ENCODE data around the gene GNAT1.
"Not testable (repeated sequence)": the region's sequence is repeated elsewhere in the genome, so short reads cannot be mapped to it uniquely, and the experiment has no call there.

The GNAT1 gene

GRCh38 chr3:50224639-50225038 lies 33.2 kb downstream of the GNAT1 start:
- DNase-seq, result no peak

GRCh38 chr3:50226888-50227389 lies 35.5 kb downstream of the GNAT1 start:
- peak; percentile 41 for DNase-seq

GRCh38 chr3:50227390-50228183 lies 36.2 kb downstream of the GNAT1 start:
- DNase-seq, result peak; percentile 82

DNA sequence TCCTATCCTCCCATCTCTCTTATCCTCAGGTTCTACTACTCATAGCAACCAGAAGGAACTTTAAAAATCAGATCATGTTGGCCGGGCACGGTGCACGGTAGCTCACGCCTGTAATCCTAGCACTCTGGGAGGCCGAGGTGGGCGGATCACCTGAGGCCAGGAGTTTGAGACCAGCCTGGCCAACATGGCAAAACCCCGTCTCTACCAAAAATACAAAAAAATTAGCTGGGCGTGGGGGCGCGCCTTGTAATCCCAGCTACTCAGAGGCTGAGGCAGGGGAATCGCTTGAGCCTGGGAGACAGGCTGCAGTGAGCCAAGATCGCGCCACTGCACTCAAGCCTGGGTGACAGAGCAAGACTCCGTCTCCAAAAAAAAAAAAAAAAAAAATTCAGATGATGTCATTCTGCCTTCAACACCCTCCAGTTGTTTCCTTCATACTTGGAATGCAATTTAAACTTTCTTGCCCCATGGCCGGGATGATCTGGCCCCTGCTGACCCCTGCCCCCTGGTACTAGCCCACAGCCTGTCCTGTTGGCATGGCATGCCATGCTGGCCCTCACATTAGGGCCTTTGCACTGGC lies 36.9 kb downstream of the GNAT1 start:
- DNase-seq, result not testable (repeated sequence)

DNA sequence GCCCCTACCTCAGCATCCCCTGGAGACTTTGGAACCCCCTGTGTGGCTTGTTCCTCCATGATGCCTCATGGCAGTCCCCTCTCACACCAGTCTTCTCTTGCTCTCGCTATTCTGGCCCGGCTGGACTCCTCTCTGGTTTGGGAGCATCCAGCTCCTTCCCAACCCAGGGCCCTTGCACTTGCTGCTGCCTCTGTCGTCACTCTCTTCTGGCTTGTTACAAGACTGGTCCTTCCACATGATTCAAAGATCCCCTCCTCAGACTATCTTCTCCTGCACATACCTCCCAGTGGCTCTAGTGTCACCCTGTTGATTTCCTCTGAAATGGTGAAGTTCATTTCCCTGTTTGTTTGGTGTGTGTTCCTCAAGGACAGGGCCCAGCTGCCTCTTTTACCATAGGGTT lies 38.1 kb downstream of the GNAT1 start:
- DNase-seq, result no peak

DNA sequence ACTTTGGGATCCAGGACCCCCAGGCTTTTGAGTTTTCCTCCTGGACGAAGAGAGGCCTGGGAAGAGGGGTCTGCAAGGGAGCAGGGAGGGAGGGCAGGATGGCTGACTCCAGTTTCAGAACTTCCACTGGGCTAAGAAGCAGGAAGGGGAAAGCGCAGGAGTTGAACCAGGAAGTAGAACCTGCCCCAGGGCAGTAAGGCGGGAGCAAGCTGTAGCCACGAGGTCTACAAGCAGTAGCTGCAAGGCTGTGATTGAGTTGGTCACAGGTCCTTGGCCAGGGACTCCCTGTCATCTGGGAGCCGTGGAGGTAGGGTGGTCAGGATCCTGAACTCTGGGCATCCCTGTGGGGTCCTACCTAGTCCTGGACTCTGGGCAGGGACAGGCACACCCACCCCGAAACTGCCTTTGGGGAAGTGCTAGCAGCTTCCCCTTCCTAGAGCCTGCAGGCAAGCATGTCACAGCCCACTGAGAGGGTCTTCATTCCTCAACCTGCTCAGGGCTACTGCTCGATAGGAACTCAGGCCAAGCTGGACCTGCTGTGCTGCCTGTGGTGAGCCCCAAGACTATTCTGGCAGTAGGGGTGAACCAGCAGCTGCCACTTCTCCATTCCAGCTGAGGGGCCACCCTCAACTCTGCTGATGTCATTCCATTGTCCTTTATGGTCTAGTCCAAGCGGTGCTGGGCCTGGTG lies 38.8 kb downstream of the GNAT1 start:
- DNase-seq, result no peak

GRCh38 chr3:50230794-50231125 lies 39.4 kb downstream of the GNAT1 start:
- no peak for DNase-seq

DNA sequence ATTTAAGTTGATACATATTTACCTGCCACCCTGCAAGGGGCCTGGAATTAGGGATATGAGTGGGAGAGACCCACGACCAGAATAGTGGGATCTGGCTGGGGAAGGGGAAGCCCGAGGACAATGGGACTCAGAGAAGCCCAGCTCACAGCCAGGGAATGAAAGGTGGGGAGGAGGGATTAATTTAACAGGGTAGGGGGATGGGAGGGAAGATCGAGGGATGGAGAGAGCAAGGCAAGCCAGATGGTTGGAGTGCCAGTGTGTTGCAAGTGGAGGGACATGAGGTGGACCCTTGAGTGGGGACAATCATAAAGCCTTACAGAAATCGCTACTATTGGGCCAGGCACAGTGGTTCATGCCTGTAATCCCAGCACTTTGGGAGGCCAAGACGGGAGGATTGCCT lies 40.2 kb downstream of the GNAT1 start:
- no peak for DNase-seq

DNA sequence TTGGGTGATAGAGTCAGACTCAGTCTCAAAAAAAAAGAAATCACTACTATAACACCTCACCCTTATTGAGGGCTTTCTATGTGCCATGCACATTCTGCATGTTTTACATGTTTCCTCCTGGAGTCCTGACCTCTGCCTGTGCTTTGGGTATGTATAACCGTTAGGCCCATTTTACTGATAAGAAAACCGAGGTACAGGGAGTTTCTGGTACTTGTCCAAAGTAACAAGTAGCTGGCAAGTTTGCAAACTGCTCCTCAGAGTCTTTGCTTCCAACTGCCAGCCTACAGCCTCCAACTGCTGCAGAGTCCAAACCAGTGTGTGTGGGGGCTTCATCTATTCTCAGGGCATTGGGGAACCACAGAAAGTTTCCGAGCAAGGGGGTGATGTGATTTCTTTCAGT lies 40.9 kb downstream of the GNAT1 start:
- no peak for DNase-seq

DNA sequence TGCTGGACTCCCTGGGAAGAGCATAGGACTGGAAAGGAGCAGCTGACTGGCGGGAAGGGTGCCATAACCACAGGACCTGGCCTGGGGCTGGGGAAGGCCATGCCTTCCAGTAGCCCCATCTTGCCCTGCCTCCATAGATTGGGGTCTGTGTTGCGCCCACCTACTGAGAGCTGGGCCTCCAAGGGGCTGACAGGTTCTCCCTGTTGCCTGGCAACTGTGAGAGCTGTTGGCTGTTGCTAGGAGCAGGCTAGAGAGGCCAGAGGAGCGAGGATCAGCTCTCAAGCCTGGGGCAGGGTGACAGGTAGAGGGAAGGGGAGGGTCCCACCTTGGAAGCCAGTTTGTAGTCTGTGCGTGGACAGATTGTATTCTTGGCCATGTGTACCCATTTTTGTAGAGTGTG lies 41.8 kb downstream of the GNAT1 start:
- DNase-seq, result no peak

DNA sequence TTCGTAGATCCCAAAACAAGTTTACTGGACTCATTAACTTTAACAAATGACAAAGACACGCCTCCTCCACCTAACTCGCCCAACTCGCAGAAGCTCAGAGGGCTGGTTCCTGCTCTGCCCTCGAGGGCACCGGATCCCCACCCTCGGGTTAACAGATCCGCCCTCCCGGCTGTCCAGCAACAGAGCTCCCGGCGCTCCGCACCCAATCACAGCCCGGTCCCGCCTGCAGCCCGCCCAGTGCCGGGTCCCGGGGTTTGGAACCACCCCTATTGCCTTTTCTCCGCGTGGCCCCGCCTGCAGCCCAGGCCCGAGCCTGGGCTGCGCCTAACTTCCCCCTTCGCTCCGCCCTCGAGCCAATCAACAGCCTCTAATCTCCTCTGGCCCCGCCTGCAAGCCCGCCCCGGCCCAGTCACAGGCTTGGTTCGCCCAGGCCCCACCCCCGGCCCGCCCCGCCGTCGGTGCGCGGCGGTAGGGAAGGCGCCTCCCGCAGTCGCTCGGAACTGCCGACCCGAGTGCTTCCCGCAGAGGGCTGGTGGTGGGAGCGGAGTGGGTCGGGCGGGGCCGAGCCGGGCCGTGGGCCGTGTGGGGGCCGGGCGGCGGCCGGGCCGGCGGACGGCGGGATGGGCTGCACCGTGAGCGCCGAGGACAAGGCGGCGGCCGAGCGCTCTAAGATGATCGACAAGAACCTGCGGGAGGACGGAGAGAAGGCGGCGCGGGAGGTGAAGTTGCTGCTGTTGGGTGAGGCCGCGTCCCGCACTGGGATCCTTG lies 44.5 kb downstream of the GNAT1 start, which contains the start of gene GNAI2:
TSS of gene GNAI2 (plus strand) at position 489 of the 768 bp plus-strand sequence. CDS start at position 621, 132 bp downstream.
- DNase-seq, result peak; percentile 97

GRCh38 chr3:50236484-50237132 lies 45.2 kb downstream of the GNAT1 start:
- DNase-seq, result no peak

DNA sequence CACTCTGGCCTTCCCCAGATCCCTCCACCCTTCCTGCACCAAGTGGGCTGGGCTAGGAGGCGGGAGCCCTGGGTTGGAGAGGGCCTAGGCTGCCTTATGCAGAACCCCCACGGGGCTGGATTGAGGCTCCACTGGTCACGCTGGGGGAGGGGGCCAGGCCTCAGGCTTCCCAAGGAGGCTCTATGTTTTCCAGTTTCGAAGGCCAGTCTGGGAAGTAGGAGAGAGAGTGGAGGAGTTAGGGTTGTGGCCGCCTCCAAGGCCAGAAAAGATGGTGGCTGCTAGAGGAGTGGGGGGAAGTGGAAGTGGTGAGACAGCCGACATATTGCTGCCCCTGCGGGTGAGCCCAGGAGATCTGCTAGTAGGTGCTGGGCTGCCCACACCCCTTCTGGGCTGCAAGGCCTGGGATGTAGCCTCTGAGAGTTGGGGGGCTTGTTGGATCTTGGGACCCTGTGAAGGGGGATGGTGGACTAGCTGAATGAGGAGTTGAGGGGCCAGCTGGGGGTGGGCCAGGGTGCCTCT lies 45.8 kb downstream of the GNAT1 start:
- no peak for DNase-seq

DNA sequence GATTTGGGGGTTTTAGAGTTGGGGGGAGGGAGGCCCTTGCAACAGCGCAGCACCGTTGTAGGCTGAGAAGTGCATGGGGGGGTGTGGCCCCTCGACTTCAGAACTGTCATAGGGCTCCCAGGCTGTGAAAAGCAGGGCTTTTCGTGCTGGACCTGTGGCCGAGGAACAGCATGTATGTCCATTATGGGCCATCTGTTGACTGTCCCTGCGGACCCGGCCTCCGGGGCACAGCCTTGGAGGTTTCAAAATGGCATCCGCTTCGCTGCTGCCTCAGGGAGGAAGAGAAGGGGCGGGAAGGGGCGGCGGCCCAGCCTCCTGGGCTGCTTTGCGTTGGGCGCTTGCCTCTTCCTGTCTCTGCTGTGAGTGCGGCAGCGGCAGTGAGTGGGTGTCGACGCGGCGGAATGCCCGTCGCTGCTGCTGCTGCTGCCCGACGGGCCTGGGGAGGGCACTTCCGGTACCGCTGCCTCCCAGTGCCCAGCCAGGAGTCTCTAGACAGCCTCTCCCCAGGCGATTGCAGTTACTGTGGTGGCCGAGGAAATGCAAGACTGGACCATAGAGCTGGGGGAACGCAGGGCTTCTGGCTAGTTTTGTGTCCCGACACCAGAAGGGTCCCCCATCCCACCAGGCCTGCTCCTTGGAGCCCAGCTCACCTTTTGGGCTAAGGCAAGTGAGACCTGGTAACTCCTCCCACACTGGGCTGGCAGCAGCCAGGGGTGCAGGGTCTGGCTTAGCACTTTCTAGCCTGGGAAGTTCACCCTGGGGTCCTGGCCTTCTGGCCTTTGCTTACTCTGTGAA lies 46.5 kb downstream of the GNAT1 start:
- peak; percentile 69 for DNase-seq

DNA sequence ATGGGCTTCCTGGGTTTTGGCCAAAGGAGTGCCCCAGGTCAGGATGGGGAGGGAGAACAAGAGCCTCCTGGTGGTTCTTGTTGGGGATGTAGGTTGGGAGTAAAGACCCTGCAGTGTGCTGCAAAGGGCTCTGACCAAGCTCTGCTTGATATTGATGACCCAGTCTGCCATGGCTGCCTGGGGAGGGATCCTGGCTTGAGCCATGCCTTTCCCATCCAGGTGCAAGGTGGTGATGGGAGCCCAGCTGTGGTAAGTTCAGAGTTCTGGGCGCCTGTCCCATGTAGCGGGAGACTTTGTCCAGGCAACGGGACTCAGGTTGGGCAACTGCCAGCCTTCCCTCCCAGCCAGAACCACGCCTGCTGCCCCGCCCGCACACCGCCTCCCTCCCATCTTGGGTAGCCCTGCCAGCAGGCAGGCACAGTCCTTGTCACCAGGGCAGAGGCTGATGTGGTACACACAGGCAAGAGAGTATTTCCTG lies 47.2 kb downstream of the GNAT1 start:
- no peak for DNase-seq

DNA sequence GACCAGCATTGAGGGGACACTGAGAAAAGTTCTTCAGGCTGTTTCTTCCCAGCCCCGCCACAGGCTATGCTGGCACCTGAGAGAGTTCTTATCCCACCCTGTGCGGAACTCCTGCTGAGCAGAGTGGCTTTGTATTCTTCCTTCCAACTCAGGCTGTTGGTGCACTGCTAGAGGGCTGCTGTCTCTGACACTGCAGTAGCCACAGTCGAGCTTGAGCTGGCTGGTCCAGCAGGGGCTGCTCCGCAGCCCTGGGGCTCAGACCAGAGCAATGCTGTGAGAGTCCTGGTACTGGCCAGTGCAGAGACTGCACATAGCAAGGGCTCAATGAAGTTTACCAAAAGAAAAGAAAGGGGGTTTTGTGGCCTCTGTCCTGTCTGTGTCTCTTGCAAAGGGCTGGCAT lies 48.2 kb downstream of the GNAT1 start:
- no peak for DNase-seq

- no peak for DNase-seq
Observed at GRCh38 chr3:50241163-50241562, 49.8 kb downstream of the GNAT1 start.

DNA sequence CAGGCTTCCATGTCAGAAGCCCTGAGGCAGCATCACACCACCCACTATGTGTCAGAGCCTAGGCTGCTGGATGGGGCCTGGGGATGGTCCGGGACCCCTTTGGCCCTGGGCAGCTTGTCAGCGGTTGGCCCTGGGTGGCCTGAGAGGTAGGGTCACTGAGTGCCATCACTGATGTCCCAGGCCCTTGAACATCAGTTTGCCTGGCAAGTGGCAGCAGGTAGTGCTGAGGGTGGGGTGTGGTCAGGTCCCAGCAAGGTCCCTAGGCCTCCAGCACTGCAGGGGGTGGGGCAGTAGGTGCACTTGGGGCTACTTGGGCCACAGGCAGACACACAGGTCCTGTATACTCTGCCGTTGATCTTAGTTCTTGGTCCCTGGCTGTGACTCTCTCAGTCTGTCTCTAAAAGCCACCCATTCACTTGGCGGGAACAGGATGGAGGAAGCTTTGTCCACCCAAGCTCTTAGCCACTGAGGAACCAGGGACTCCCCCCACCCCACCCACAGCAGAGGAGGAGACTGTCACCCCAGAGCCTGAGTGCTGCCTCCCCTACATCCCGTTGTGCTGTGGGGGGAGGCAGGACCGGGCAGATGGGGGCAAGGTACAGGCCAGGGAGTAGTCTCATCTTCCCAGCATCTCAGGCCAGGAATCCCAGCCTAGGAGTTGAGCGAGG lies 50.4 kb downstream of the GNAT1 start:
- no peak for DNase-seq

DNA sequence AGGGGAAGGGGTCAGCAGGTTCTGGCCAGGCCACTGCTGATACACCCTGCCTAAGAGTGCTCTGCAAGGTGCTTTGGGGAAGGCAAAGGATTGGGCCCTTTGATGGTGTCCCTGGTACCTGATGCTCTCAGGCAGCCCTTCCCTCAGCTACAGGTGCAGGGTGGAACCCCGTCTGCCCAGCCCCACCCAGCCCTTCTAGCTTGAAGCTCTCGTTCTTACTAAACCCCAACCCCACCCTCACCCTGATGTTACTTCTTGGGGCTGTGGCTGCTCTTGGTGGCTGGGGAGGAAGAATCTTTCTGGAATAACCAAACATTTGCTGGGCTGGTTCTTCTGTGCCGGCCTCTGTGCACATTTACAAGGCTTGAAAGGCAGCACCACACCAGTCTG lies 51.0 kb downstream of the GNAT1 start:
- no peak for DNase-seq

- no peak for DNase-seq
Observed at GRCh38 chr3:50242851-50243542, 51.6 kb downstream of the GNAT1 start.
